GM23248 (cell line): ENCODE measurements around the gene SETD2. TPM values are rescaled to one million over a fixed set of nuclear protein-coding genes. Genes with fewer than 3 reads are reported as not detected.

Experiments
- DNase-seq: peaks from one replicate; pipeline ENCODE4 v3.0.0-alpha.2; 2015
- H2AFZ ChIP-seq: fragments of 200-600 bp; sonication (generic); 2 replicates; pipeline ENCODE4 v1.6.1; 2016; ENCODE audit warnings: antibody characterized with exemption
- H3F3A ChIP-seq: fragments of 200-600 bp; sonication (generic); 2 replicates; pipeline ENCODE4 v1.6.1; 2016; ENCODE audit warnings: mild to moderate bottlenecking, antibody characterized with exemption, mixed run types; ENCODE audit not compliant: insufficient read depth
- H3K27ac ChIP-seq: fragments of 200-600 bp; sonication (generic); 2 replicates; pipeline ENCODE4 v1.5.1; 2016; ENCODE audit warnings: mild to moderate bottlenecking
- H3K27me3 ChIP-seq: fragments of 200-600 bp; sonication (generic); replicated peaks from 2 replicates; pipeline ENCODE4 v1.6.1; 2016; ENCODE audit warnings: mild to moderate bottlenecking; ENCODE audit not compliant: insufficient read depth
- H3K36me3 ChIP-seq: fragments of 200-600 bp; sonication (generic); 2 replicates; pipeline ENCODE4 v1.6.1; 2016; ENCODE audit warnings: low read depth, mild to moderate bottlenecking
- H3K4me1 ChIP-seq: fragments of 200-600 bp; sonication (generic); 2 replicates; pipeline ENCODE4 v1.6.1; 2016; ENCODE audit warnings: mild to moderate bottlenecking; ENCODE audit not compliant: insufficient read depth
- H3K4me2 ChIP-seq: fragments of 200-600 bp; sonication (generic); one replicate; pipeline ENCODE4 v1.6.1; 2016; ENCODE audit warnings: mild to moderate bottlenecking; ENCODE audit not compliant: unreplicated experiment
- H3K4me3 ChIP-seq: fragments of 200-600 bp; sonication (generic); 2 replicates; pipeline ENCODE4 v1.5.1; 2016; ENCODE audit warnings: mild to moderate bottlenecking
- H3K79me2 ChIP-seq: fragments of 200-600 bp; sonication (generic); 2 replicates; pipeline ENCODE4 v1.6.1; 2016; ENCODE audit warnings: mild to moderate bottlenecking; ENCODE audit not compliant: insufficient read depth
- H3K9ac ChIP-seq: fragments of 200-600 bp; sonication (generic); 2 replicates; pipeline ENCODE4 v1.6.1; 2016; ENCODE audit warnings: mild to moderate bottlenecking
- H3K9me2 ChIP-seq: fragments of 200-600 bp; sonication (generic); 2 replicates; pipeline ENCODE4 v1.6.1; 2016; ENCODE audit warnings: mixed run types, mild to moderate bottlenecking, moderate library complexity; ENCODE audit not compliant: insufficient read depth
- H3K9me3 ChIP-seq: fragments of 200-600 bp; sonication (generic); one replicate; pipeline ENCODE4 v1.6.1; 2017; ENCODE audit warnings: low read depth
- H4K20me1 ChIP-seq: fragments of 200-600 bp; sonication (generic); 2 replicates; pipeline ENCODE4 v1.6.0; 2016; ENCODE audit not compliant: insufficient read depth
- EZH2 ChIP-seq: fragments of 200-600 bp; sonication (generic); IDR thresholded peaks from 2 replicates; pipeline ENCODE4 v1.6.1; 2018; ENCODE audit warnings: antibody characterized with exemption, mild to moderate bottlenecking; ENCODE audit not compliant: insufficient read depth, poor library complexity, severe bottlenecking
- EZH2phosphoT487 ChIP-seq: fragments of 200-600 bp; sonication (generic); IDR thresholded peaks from 2 replicates; pipeline ENCODE4 v1.6.1; 2018; ENCODE audit warnings: antibody characterized with exemption, moderate library complexity, mild to moderate bottlenecking, low read depth; ENCODE audit not compliant: insufficient read depth
- WGBS, 2 experiments: methylation state at CpG; one replicate each; pipeline ENCODE4 v1.1.6; 2015 to 2017; ENCODE audit warnings: low lambda C conversion rate in 2 of 2, low coverage in 1 of 2; ENCODE audit errors: missing lambda C conversion rate in 2 of 2; 5-methylcytosine and 5-hydroxymethylcytosine counted together
- in situ Hi-C: fragments of 300-500 bp; cut with MboI; formaldehyde crosslinking; loops from 2 replicates; pipeline ENCODE4 v1.15.0; 2020
- polyA plus RNA-seq: library from polyadenylated mRNA; unstranded; fragments of >200 nt; fragmentation: Nextera tagmentation; extraction: Ambion mirVana; gene quantifications from 2 replicates; pipeline ENCODE4 v1.2.1, GENCODE V29; 2016
- total RNA-seq: library from RNA; depleted of rRNA; stranded (reverse); fragments of >200 nt; shearing (Covaris generic); gene quantifications from 2 replicates; pipeline ENCODE4 v1.2.3, GENCODE V29; 2014

The SETD2 gene
- total and polyA plus RNA-seq, 2 experiments from 2014 or later, result 16.2 to 24.0 TPM

DNA sequence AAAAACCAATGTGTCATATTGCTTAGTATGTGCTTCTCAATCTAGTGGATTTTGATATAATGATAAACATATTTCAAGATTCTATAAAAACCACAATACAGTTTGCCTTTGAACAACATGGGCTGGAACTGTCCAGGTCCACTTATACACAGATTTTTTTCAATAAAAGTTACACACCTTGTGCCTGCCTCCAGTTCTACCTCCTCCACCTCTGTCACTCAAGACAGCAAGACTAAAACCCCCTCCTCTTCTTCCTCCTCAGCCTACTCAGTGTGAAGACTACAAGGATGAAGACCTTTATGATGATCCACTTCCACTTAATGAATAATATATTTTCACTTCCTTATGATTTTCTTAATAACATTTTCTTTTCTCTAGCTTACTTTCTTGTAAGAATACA, 5.7 kb downstream of the SETD2 start:
- Histone ChIP-seq H3K4me2 (no peak overlapping the region), H3K27ac (no peak overlapping the region), H2AFZ (no peak overlapping the region), H3K36me3 (0 out of 2 replicates have a peak, but pooled peaks cover 3% of the 10 kb centered on the region), H3K4me1 (peaks cover 36% of the 10 kb centered on the region), H3F3A (peaks cover 11% of the 10 kb centered on the region), H3K79me2 (peaks cover 100% of the 10 kb centered on the region), H3K9me2 (no peaks in the 10 kb centered on the region), H4K20me1 (peaks cover 52% of the 10 kb centered on the region), H3K9me3 (no peaks in the 10 kb centered on the region), H3K27me3 (no peaks in the 10 kb centered on the region), H3K4me3 (no peak overlapping the region), H3K9ac (no peak overlapping the region)
- TF ChIP-seq EZH2phosphoT487 (no peak), EZH2 (no peak)
- no peak for DNase-seq
- in situ Hi-C loops, result no loop called here

DNA sequence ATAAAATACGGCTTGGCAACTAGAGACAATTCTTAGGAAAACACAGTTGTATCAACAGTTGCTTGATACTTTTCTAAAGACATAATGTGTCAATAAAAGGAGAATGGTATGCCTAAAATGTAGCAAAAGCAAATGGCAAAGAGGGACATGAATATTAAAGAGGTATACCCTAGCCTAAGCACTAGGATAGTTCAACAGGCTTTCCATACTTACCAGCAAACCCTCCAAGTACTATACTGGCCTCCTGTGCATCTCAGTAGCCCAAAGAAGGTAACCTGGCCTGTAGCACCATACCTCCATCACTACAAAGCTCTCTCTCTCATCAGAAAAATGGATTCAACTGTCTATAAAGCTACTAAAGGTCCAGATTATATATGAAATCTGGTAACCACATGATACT, 7.5 kb downstream of the SETD2 start:
- H3K9me2 ChIP-seq, result no peaks in the 10 kb centered on the region
- TF ChIP-seq EZH2phosphoT487 (no peak), EZH2 (no peak)
- 0 out of 2 replicates have a peak, but pooled peaks cover 3% of the 10 kb centered on the region for H3K36me3 ChIP-seq
- H3K4me2 ChIP-seq, result no peak overlapping the region
- H4K20me1 ChIP-seq, result peaks cover 59% of the 10 kb centered on the region
- no peak overlapping the region for H2AFZ ChIP-seq
- H3K9me3 ChIP-seq, result no peaks in the 10 kb centered on the region
- 98 to 100% methylated on average over 1 of the region's 1 CpG for WGBS, 2 experiments
- no peak for DNase-seq
- H3K79me2 ChIP-seq, result peaks cover 100% of the 10 kb centered on the region
- H3F3A ChIP-seq, result no peaks in the 10 kb centered on the region; the same call in 1 of the 2 replicates
- H3K27me3 ChIP-seq, result no peaks in the 10 kb centered on the region
- no peak overlapping the region for H3K9ac ChIP-seq
- H3K4me1 ChIP-seq, result peaks cover 25% of the 10 kb centered on the region
- H3K4me3 ChIP-seq, result no peak overlapping the region
- no peak overlapping the region for H3K27ac ChIP-seq
- in situ Hi-C loops, result no loop called here

DNA sequence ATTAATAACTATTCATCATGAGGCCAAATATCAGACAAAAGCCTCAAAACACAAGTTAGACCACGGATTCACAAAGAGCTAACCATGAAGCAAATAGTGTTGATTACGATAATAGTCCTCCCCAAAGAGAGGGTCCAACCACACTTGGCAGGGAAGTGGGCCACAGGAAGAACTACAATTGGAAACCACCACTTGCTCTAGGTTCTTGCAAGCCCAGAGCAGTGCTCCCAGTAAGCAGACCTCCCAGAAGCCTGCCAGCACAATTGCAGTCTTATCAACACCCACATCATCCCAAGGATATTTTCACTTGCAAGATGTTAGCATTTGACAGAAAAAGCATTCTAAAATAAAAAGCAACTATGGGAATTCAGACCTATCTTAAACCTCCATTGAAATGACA, 11.3 kb downstream of the SETD2 start:
- in situ Hi-C loops, result no loop called here
- H3F3A ChIP-seq, result no peaks in the 10 kb centered on the region
- H3K9me2 ChIP-seq, result no peaks in the 10 kb centered on the region
- peaks cover 100% of the 10 kb centered on the region for H3K79me2 ChIP-seq
- no peaks in the 10 kb centered on the region for H3K27me3 ChIP-seq
- no peak overlapping the region for H3K4me3 ChIP-seq
- no peak overlapping the region for H3K9ac ChIP-seq
- 0 out of 2 replicates have a peak, but pooled peaks cover 3% of the 10 kb centered on the region for H3K36me3 ChIP-seq
- H3K4me2 ChIP-seq, result no peak overlapping the region
- H3K27ac ChIP-seq, result no peak overlapping the region
- no peak for DNase-seq
- no peaks in the 10 kb centered on the region for H3K4me1 ChIP-seq
- TF ChIP-seq EZH2, result no peak
- TF ChIP-seq EZH2phosphoT487, result no peak
- WGBS, 2 experiments, result 72 to 75% methylated on average over 2 of the region's 2 CpGs
- peaks cover 42% of the 10 kb centered on the region for H4K20me1 ChIP-seq
- H2AFZ ChIP-seq, result no peak overlapping the region
- H3K9me3 ChIP-seq, result no peaks in the 10 kb centered on the region

DNA sequence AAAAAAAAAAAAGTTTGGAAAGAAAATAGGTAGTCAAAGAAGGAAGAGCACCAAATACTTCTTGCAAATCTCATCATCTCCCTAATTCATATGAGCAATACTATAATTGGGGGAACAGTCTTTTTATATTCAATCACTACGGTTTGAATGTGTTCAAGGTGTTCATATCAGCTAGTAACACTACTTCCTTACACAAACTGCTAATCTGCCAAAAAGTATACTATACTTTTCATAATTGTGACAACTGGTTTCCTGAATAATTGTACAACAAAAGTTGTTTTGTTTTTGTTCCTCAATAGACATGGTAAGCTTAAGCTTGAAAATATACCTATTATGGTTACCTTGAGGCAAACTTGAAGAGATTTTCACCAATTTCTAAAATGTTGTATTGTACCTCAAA, 12.1 kb downstream of the SETD2 start:
- Histone ChIP-seq H3K79me2 (peaks cover 100% of the 10 kb centered on the region), H3K9me3 (no peaks in the 10 kb centered on the region), H3K4me3 (no peak overlapping the region), H4K20me1 (peaks cover 39% of the 10 kb centered on the region), H3K4me1 (no peaks in the 10 kb centered on the region), H3K36me3 (0 out of 2 replicates have a peak, but pooled peaks cover 3% of the 10 kb centered on the region), H3K4me2 (no peak overlapping the region), H3K9ac (no peak overlapping the region), H3F3A (no peaks in the 10 kb centered on the region), H2AFZ (no peak overlapping the region), H3K27ac (no peak overlapping the region), H3K9me2 (no peaks in the 10 kb centered on the region), H3K27me3 (no peaks in the 10 kb centered on the region)
- DNase-seq, result no peak
- WGBS, 2 experiments, result 93 to 100% methylated on average over 1 of the region's 1 CpG
- in situ Hi-C loops, result no loop called here
- TF ChIP-seq EZH2, result no peak
- TF ChIP-seq EZH2phosphoT487, result no peak

DNA sequence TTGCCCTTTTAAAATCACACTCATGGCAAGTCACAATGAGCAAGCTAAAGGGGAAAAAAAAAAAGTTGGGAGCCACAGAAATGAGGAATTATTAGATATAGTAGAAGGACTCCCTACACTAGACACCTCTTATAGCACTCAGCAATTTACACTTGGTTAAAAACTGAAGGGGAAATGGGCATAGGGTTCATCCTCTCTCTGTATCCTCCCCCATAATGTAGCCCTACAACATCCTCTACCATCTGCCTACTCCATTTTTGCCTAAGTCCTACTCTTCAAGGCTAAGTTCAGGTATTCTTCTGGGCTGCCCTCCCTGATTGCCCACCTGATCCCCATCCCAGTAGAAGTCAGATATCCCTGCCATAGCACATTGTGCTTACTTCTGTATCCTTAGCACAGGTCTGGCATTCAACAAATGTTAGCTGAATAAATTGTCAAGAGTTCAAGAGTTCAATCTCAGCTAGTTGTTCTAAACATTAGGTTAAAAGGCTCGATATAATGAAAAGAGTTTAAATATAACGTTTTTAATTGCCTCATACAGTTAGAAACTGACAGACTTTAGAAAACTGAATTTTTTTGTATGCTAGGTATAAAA, 14.5 kb downstream of the SETD2 start:
- 48% methylated on average over 2 of the region's 2 CpGs for WGBS, 2 experiments

More for the DNA sequence above, 14.5 kb downstream of the SETD2 start:
- Histone ChIP-seq H2AFZ (no peak overlapping the region), H3K9me3 (no peaks in the 10 kb centered on the region), H3K4me2 (no peak overlapping the region), H3F3A (no peaks in the 10 kb centered on the region), H3K4me1 (no peaks in the 10 kb centered on the region), H3K27me3 (no peaks in the 10 kb centered on the region), H4K20me1 (peaks cover 28% of the 10 kb centered on the region), H3K9me2 (no peaks in the 10 kb centered on the region), H3K4me3 (no peak overlapping the region), H3K27ac (no peak overlapping the region), H3K9ac (no peak overlapping the region), H3K36me3 (no peaks in the 10 kb centered on the region), H3K79me2 (peaks cover 100% of the 10 kb centered on the region)
- TF ChIP-seq EZH2phosphoT487 (no peak), EZH2 (no peak)
- in situ Hi-C loops, result no loop called here
- DNase-seq, result no peak
